Ascending aorta (tissue), 2 donors: ENCODE measurements around the gene ARID4B. TPM values are rescaled to one million over a fixed set of nuclear protein-coding genes. Genes with fewer than 3 reads are reported as not detected.

Experiments used
- DNase-seq, 2 donors: peaks; one replicate each; pipeline ENCODE4 v3.0.0-alpha.2; 2019; ENCODE audit warnings: low spot score in 2 of 2
- H3K27ac ChIP-seq, 2 donors: fragments of 200-600 bp; sonication (generic); one replicate each; pipeline ENCODE4 v1.5.1; 2016 to 2017; ENCODE audit warnings: mild to moderate bottlenecking in 1 of 2
- H3K27me3 ChIP-seq: fragments of 200-600 bp; sonication (generic); one replicate; pipeline ENCODE4 v1.5.1; 2017
- H3K36me3 ChIP-seq, 2 donors: fragments of 200-600 bp; sonication (generic); one replicate each; pipeline ENCODE4 v1.5.1; 2016
- H3K4me1 ChIP-seq, 2 donors: fragments of 200-600 bp; sonication (generic); one replicate each; pipeline ENCODE4 v1.5.1; 2016 to 2017; ENCODE audit warnings: mild to moderate bottlenecking in 1 of 2
- H3K4me3 ChIP-seq, 2 donors: fragments of 200-600 bp; sonication (generic); one replicate each; pipeline ENCODE4 v1.5.1; 2016 to 2017; ENCODE audit warnings: mild to moderate bottlenecking in 1 of 2
- H3K9me3 ChIP-seq, 2 donors: fragments of 200-600 bp; sonication (generic); one replicate each; pipeline ENCODE4 v1.5.1; 2016
- intact Hi-C: fragments of 100-400 bp; cut with DNase I; formaldehyde crosslinking; loops from one replicate; pipeline ENCODE4 v1.15.1; 2023
- total RNA-seq: library from RNA; depleted of rRNA; stranded (reverse); fragments of >200 nt; gene quantifications from one replicate; pipeline ENCODE4 v1.1.0, GENCODE V29; 2016
- TF ChIP-seq, protein P1 (sequence below), 3 experiments: fragments of 200-600 bp in 2 of 3; fragments of 450-650 bp in 1 of 3; sonication (generic) in 2 of 3; IDR thresholded peaks; one replicate each; pipeline ENCODE4 v1.5.1; 2016 to 2019; ENCODE audit warnings: antibody characterized with exemption in 3 of 3, mild to moderate bottlenecking in 1 of 3, moderate library complexity in 1 of 3

The ARID4B gene
- total RNA-seq, 1 donor from 2014 or later = 22.5 TPM

DNA sequence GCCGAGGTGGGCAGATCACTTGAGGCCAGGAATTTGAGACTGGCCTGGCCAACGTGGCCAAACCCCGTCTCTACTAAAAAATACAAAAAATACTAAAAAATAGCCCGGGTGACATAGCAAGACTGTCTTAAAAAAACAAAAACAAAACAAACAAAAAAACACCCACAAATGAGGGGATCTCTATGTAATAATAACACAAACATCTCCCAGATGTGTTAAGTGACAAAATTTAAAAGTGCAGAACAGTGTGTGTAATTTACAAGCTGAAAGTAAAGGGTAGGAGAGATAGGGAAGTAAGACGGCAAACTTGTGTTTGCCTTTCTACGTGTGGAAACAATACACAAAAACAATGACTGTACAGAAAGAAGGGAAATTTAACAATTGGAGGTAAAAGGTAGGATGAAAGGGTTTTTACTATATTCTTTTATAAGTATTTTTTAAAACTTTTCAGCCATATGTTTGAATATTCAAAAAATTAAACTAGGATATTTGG lies 36.3 kb downstream of the ARID4B start:
- TF ChIP-seq, protein P1, sequence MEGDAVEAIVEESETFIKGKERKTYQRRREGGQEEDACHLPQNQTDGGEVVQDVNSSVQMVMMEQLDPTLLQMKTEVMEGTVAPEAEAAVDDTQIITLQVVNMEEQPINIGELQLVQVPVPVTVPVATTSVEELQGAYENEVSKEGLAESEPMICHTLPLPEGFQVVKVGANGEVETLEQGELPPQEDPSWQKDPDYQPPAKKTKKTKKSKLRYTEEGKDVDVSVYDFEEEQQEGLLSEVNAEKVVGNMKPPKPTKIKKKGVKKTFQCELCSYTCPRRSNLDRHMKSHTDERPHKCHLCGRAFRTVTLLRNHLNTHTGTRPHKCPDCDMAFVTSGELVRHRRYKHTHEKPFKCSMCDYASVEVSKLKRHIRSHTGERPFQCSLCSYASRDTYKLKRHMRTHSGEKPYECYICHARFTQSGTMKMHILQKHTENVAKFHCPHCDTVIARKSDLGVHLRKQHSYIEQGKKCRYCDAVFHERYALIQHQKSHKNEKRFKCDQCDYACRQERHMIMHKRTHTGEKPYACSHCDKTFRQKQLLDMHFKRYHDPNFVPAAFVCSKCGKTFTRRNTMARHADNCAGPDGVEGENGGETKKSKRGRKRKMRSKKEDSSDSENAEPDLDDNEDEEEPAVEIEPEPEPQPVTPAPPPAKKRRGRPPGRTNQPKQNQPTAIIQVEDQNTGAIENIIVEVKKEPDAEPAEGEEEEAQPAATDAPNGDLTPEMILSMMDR (IDR thresholded peaks at IDR 0.05) = no peak
- H3K4me3 ChIP-seq = no peak overlapping the region

DNA sequence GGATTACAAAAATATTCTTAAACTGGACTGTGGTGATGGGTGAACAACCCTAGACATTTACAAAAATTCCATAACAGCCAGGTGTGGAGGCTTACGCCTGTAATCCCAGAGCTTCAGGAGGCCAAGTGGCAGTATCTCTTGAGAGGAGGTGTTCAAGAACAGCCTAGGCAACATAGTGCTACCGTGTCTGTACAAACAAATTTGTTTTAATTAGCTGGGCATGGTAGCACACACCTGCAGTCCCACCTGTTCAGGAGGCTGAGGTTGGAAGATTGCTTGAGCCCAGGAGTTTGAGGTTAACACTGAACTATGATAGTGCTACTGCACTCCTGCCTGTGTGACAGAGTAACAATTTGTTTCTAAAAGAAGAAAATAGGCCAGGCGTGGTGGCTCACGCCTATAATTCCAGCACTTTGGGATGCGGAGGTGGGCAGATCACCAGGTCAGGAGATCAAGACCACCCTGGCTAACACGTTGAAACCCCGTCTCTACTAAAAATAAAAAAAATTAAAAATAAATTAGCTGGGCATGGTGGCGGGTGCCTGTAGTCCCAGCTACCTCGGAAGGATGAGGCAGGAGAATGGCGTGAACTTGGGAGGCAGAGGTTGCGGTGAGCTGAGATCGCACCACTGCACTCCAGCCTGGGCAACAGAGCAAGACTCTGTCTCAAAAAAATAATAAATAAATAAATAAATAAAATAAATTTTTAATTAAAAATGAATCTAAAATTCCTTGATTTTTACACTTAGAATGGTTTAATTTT lies 37.1 kb downstream of the ARID4B start:
- intact Hi-C loops = no loop called here
- no peak for DNase-seq
- no peak overlapping the region for H3K4me3 ChIP-seq
- H3K27me3 ChIP-seq = no peaks in the 10 kb centered on the region
- no peaks in the 10 kb centered on the region for H3K9me3 ChIP-seq
- H3K27ac ChIP-seq = no peak overlapping the region
- no peaks in the 10 kb centered on the region for H3K36me3 ChIP-seq
- TF ChIP-seq, protein P1 (IDR thresholded peaks at IDR 0.05) = no peak
- peaks cover 0 to 7% of the 10 kb centered on the region in 2 donors for H3K4me1 ChIP-seq

More for the DNA sequence above, 36.3 kb downstream of the ARID4B start:
- H3K4me1 ChIP-seq = peaks cover 0 to 6% of the 10 kb centered on the region in 2 donors
- no peaks in the 10 kb centered on the region for H3K36me3 ChIP-seq
- no peaks in the 10 kb centered on the region for H3K27me3 ChIP-seq
- no peak overlapping the region for H3K27ac ChIP-seq
- intact Hi-C loops = no loop called here
- DNase-seq = no peak
- no peaks in the 10 kb centered on the region for H3K9me3 ChIP-seq

GRCh38 chr1:235289859-235290739 lies 37.9 kb downstream of the ARID4B start:
- Histone ChIP-seq H3K4me3 (no peak overlapping the region), H3K27ac (no peak overlapping the region), H3K4me1 (peaks cover 0 to 9% of the 10 kb centered on the region in 2 donors), H3K36me3 (no peaks in the 10 kb centered on the region), H3K9me3 (no peaks in the 10 kb centered on the region), H3K27me3 (no peaks in the 10 kb centered on the region)
- intact Hi-C loops = no loop called here
- TF ChIP-seq, protein P1 (IDR thresholded peaks at IDR 0.05) = no peak
- no peak for DNase-seq

- H3K27ac ChIP-seq = no peak overlapping the region
- DNase-seq = no peak
Measured at GRCh38 chr1:235287208-235287882, 40.6 kb downstream of the ARID4B start.

DNA sequence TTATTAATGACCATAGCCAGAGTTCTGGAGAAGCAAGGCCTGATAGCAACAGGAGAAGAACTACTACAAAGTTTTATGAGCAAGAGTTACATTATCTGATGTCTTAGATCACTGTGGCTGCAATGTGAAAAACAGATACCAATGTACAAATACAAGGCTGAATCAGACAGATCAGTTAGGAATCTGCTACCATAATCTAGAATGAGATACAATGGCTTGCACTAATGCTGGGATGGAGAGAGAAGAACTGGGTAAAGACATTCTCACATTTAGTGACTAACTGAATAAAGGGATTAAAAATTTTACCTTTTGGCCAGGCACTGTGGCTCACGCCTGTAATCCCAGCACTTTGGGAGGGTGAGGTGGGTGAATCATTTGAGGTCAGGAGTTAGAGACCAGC lies 41.3 kb downstream of the ARID4B start:
- intact Hi-C loops = no loop called here
- no peak for DNase-seq
- H3K4me1 ChIP-seq = peaks cover 0 to 5% of the 10 kb centered on the region in 2 donors
- no peaks in the 10 kb centered on the region for H3K9me3 ChIP-seq
- TF ChIP-seq, protein P1 (IDR thresholded peaks at IDR 0.05) = no peak
- no peaks in the 10 kb centered on the region for H3K27me3 ChIP-seq
- H3K27ac ChIP-seq = no peak overlapping the region
- H3K36me3 ChIP-seq = no peaks in the 10 kb centered on the region
- no peak overlapping the region for H3K4me3 ChIP-seq

More at GRCh38 chr1:235287208-235287882, 40.6 kb downstream of the ARID4B start:
- Histone ChIP-seq H3K9me3 (no peaks in the 10 kb centered on the region), H3K4me3 (no peak overlapping the region), H3K27me3 (no peaks in the 10 kb centered on the region), H3K4me1 (peaks cover 0 to 5% of the 10 kb centered on the region in 2 donors), H3K36me3 (no peaks in the 10 kb centered on the region)
- intact Hi-C loops = no loop called here
- TF ChIP-seq, protein P1 (IDR thresholded peaks at IDR 0.05) = no peak
